ENCODE data around the gene RTN4RL2. TPM values are rescaled to one million over a fixed set of nuclear protein-coding genes. Genes with fewer than 3 reads are reported as not detected.

RTN4RL2 gene
- total and polyA plus RNA-seq, 9 of the 15 experiments (the other 6 are each of a cell fraction or from before 2014, with no cell fraction given), result 0.06 to 1.9 (median 0.34) TPM; not detected in 4

DNA sequence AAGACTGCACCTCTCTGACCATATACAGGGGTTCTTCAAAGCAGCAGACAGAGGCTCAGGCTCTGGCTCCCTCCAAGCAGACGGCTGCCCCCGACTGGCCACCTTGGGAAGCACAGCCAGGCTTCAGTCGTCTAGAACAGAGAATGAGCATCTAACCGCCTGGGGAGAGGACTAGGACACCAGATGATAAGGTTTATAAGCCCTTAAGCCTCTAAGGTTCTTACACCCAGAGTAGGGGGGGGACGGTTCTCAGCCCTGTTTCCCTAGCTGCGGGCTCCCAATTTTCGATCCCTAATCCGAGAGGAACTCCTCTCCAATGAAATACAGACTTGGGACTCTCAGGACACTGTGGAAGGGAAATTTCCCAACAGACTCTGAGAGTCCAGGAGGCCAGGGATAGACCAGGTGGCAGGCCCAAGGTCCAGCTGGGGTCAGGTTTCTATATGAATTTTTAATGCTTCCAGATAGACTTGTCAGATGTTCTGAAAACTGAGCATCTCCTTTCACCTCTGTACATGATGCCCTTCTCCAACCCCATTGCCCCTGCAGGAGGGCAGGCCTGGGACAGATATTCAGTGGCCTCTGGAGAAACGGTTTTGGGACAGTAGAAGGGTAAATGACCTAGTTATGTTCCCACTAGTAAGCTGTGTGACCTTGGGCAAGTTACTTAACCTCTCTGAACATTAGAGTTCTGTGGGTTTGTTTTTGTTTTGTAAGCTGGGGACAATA lies 20.2 kb downstream of the RTN4RL2 start (continued):
- TF ChIP-seq ZBTB8A (IDR thresholded peaks at IDR 0.05; ENCODE audit: partially characterized antibody) (no peak), ATF2 (CRISPR knock-in tag; IDR thresholded peaks at IDR 0.05) (no peak), HEY1 (CRISPR knock-in tag; IDR thresholded peaks at IDR 0.05; ENCODE audit: borderline replicate concordance) (no peak), MTF1 (CRISPR knock-in tag; IDR thresholded peaks at IDR 0.05; ENCODE audit: borderline replicate concordance) (no peak), ZNF584 (CRISPR knock-in tag; IDR thresholded peaks at IDR 0.05; ENCODE audit: low read depth) (no peak), CTBP1 (IDR thresholded peaks at IDR 0.05; ENCODE audit: borderline replicate concordance) (peak; percentile 37; the same call in 1 of the 2 replicates), TRIM25 (IDR thresholded peaks at IDR 0.05; ENCODE audit: borderline replicate concordance) (no peak), SPI1 (IDR thresholded peaks at IDR 0.05; ENCODE audit: borderline replicate concordance, low read depth, low read length) (no peak), SRSF9 (IDR thresholded peaks at IDR 0.05; ENCODE audit: borderline replicate concordance, low read depth, low read length) (no peak), SMAD4 (CRISPR knock-in tag; conservative IDR thresholded peaks at IDR 0.05) (0 out of 2 replicates have a peak, but pooled peaks have one; percentile 18), SAFB2 (IDR thresholded peaks at IDR 0.05; ENCODE audit: borderline replicate concordance, low read depth, low read length, severe bottlenecking) (no peak), NR2F6 (CRISPR knock-in tag; IDR thresholded peaks at IDR 0.05) (no peak), HDGF (IDR thresholded peaks at IDR 0.05) (no peak), SNRNP70 (optimal IDR thresholded peaks at IDR 0.05; ENCODE audit: low read depth, low read length) (no peak), ATF1 (CRISPR knock-in tag; IDR thresholded peaks at IDR 0.05) (no peak), ATF1 (tag; IDR thresholded peaks at IDR 0.05) (no peak), SRSF1 (IDR thresholded peaks at IDR 0.05; ENCODE audit: low read depth, low read length) (no peak), ZNF551 (CRISPR knock-in tag; IDR thresholded peaks at IDR 0.05) (no peak), KDM1A (IDR thresholded peaks at IDR 0.05) (peak; percentile 67 to 81), ZNF668 (CRISPR knock-in tag; IDR thresholded peaks at IDR 0.05) (no peak), SMAD3 (CRISPR knock-in tag; conservative IDR thresholded peaks at IDR 0.05) (no peak)
- TF ChIP-seq, protein P1, sequence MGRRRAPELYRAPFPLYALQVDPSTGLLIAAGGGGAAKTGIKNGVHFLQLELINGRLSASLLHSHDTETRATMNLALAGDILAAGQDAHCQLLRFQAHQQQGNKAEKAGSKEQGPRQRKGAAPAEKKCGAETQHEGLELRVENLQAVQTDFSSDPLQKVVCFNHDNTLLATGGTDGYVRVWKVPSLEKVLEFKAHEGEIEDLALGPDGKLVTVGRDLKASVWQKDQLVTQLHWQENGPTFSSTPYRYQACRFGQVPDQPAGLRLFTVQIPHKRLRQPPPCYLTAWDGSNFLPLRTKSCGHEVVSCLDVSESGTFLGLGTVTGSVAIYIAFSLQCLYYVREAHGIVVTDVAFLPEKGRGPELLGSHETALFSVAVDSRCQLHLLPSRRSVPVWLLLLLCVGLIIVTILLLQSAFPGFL (CRISPR knock-in tag; IDR thresholded peaks at IDR 0.05), result no peak
- TF ChIP-seq, protein P2, sequence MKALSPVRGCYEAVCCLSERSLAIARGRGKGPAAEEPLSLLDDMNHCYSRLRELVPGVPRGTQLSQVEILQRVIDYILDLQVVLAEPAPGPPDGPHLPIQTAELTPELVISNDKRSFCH (CRISPR knock-in tag; IDR thresholded peaks at IDR 0.05), result no peak
- TF ChIP-seq, protein P2 (tag; IDR thresholded peaks at IDR 0.05), result no peak
